ENCODE results near the gene STXBP5L.
"Not testable (repeated sequence)": the region's sequence is repeated elsewhere in the genome, so short reads cannot be mapped to it uniquely, and the experiment has no call there.

STXBP5L gene

DNA sequence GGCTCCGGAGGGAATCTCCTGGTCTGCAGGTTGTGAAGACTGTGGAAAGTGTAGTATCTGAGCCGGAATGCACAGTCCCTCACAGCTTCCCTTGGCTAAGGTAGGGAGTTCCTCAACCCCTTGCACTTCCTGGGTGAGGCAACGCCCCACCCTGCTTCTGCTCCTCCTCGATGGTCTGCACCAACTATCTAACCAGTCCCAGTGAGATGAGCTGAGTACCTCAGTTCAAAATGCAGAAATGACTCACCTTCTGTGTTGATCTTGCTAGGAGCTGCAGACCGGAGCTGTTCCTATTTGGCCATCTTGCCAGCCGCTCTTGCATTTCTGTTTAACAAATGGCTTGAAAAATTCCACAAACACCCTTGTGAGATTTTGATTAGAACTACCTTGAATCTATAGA, 156.1 kb downstream of the STXBP5L start:
- no peak for DNase-seq

DNA sequence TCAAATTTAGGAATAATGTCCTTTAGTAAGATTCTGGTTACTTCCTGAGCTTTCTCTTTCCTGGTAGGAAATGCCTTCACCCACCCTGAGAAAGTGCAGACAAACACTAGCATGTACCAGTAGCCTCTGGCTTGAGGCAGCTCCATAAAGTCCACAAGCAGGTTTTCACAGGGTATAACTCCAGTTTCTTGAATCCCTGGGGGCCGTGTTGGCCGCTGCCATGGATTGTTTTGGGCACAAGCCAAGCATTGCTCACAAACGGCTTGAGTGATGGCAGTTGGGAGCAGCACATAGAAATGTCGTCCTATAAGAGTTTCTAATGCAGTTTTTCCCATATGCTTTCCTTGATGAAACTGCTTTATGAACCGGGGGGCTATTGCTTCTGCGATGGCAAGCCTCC, 164.1 kb downstream of the STXBP5L start:
- DNase-seq, result no peak

DNA sequence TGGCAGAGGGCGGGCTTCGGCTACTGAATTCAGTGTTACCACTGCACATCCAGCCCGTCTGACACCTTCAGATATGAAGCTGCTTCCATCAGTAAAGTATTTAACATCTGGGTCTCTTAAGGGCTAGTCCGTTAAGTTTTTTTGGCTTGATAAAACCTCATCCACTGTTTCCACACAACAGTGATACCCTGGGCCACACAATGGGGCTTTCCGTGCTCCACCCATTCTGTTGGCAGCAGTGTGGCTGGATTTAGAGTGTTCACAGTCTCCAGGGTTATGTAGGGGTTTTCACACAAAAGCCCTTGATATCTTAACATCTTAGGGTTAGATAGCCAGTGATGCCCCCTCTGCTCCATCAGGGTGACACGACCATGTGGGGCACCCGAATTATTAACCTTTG, 165.0 kb downstream of the STXBP5L start:
- DNase-seq, result no peak

GRCh38 chr3:121075191-121075590, 167.2 kb downstream of the STXBP5L start:
- DNase-seq, result no peak

- DNase-seq, result not testable (repeated sequence)
These were observed 170.5 kb downstream of the STXBP5L start for GRCh38 chr3:121078378-121079101.

GRCh38 chr3:121096953-121097352, 188.9 kb downstream of the STXBP5L start:
- no peak for DNase-seq

DNA sequence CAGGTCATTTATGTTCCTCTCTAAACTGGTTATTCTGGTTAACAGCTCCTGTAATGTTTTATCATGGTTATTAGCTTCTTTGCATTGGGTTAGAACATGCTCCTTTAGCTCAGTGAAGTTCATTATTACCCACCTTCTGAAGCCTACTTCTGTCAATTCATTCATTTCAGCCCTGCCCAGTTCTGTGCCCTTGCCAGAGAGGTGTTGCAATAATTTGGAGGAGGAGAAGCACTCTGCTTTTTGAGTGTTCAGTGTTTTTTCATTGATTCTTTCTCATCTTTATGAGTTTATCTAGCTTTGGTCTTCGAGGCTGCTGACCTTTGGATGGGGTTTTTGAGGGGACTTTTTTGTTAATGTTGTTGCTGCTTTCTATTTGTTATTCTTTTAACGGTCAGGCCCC, 203.1 kb downstream of the STXBP5L start:
- not testable (repeated sequence) for DNase-seq

DNA sequence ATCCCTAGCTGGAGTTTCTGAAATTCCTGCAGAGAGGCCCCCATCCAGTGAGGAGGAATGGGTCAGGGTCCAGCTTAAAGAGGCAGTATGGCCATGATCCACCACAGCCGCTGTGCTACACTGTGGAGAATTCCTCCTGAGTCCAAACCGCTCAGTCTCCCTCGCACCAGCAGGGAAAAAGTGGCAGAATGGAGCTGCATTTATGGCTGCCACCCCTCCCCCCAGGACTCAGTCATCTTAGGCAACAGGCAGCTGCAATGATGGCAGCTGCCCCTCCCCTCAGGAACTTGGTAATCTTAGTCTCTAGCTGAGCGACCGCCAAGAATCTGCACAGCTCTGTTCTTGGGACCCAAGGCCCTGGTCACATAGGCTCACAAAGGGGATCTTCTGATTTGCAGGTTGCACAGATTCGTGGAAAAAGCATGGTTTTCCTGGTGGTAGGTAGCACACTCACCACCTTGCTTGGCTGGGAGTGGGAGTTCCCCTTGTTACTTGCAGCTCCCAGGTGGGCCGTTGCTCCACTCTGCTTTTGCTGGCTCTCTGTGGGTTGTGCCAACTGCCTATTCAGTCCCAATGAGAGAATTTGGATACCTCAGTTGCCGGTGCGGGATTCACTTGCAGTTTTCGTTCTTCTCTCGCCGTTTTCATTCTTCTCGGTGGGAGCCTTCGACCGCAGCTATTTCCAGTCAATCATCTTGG, 204.1 kb downstream of the STXBP5L start:
- DNase-seq, result no peak

- no peak for DNase-seq
These were observed 218.2 kb downstream of the STXBP5L start for GRCh38 chr3:121126033-121126706.

DNA sequence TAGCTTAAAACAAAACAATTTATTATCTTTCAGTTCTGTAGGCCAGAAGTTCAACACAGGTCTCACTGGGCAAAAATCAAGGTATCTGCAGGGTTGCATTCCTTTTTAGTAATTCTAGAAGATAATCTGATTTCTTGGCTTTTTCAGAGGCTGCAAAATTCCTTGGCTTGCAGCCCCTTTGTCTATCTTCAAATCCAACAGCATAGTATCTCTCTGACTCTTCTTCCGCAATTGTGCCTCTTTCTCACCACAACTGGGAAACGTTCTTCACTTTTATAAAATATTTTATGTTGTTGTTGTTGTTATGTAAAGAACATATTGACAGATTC, 218.7 kb downstream of the STXBP5L start:
- DNase-seq, result no peak

- DNase-seq, result no peak
These were observed 244.6 kb downstream of the STXBP5L start for GRCh38 chr3:121152573-121152972.

GRCh38 chr3:121153851-121154250, 245.8 kb downstream of the STXBP5L start:
- DNase-seq, result no peak

GRCh38 chr3:121155028-121155427, 247.0 kb downstream of the STXBP5L start:
- no peak for DNase-seq

DNA sequence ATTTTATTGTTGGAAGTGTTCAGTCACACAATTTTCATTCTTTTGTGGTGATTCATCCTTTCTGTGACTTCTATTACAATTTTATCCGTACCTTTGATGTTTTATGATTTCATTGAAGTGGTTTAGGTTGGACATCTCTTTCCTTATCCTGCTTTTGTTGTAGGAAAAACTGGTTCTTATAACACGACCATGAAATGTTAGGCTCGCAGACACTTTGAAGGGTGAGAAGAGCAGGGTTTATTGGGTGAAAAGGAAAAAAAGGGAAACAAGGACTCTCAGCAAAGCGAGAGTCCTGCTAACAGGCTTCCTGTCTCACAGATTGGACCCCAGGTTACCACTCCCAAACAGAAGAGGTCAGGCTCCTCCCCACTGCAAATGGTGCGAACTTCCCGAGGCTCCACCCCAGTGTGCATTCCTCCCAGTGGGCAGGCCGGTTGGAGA, 257.4 kb downstream of the STXBP5L start:
- no peak for DNase-seq

DNA sequence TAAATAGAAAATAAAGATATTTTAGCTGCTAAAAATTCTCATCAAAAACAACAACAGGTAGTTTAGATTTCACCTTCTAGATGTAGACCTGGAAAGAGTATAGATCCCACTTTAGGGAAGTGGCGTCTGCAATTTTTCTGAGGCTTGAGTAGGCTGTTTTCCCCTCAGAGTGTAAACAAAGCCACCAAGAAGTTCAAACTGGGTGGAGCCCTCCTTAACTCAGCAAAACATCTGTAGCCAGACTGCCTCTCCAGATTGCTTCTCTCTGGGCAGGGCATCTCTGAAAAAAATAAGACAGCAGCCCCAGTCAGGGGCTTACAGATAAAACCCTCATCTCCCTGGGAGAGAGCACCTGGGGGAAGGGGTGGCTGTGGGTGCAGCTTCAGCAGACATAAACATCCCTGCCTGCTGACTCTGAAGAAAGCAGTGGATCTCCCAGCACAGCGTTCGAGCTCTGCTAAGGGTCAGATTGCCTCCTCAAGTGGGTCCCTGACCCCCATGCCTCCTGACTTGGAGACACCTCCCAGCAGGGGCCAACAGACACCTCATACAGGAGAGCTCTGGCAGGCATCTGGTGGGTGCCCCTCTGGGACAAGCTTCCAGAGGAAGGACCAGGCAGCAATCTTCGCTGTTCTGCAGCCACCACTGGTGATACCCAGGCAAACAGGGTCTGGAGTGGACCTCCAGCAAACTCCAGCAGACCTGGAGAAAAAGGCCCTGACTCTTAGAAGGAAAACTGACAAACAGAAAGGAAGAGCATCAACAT, 259.6 kb downstream of the STXBP5L start:
- DNase-seq, result no peak

DNA sequence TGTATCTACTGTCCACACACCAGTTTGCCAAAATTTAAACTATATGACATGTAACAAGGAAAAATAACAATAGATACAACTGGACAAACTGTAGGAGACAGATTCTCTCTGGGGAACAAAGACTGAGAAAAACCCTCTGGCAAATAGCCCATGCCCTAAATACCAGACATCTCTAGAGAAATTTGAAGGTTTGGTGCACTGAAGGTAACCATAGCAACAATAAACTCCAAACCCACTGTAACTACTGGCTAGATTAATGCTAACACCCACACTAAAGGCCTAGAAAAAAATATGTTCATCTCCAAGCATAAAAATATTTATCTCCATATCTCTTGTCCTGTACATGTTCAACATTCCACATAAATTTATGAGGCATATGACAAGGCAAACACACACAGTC, 267.1 kb downstream of the STXBP5L start:
- DNase-seq, result no peak

- DNase-seq, result not testable (repeated sequence)
These were observed 282.6 kb downstream of the STXBP5L start for GRCh38 chr3:121190626-121191025.

- DNase-seq, result no peak
These were observed 294.6 kb downstream of the STXBP5L start for GRCh38 chr3:121202573-121202972.

- no peak for DNase-seq
These were observed 315.1 kb downstream of the STXBP5L start for GRCh38 chr3:121223116-121223515.

DNA sequence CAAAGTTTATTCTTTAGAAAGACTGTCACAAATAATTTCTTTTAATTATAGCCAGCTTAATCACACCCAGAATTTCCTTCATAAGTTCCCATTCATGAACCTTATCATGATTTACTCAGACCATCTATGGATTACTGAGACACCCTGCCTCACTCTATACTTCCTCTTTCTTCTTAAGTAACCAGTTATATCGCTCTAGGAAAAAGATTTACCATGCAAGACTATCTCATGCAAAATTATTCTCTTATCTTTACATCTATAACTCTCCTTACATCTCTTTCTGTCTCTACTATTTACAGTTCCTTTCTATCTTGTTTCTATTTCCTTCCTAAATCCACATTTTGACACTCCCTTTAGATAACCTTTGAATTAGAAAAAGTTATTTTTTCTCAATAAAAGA, 321.0 kb downstream of the STXBP5L start:
- no peak for DNase-seq

GRCh38 chr3:121230194-121230593, 322.2 kb downstream of the STXBP5L start:
- not testable (repeated sequence) for DNase-seq

GRCh38 chr3:121231872-121232271, 323.9 kb downstream of the STXBP5L start:
- DNase-seq, result no peak

Measured in CD4-positive, alpha-beta T cell treated with Interleukin-17A for 4 hours (primary cell).